GM23248 (cell line): ENCODE results near the gene MAGEB17.

Experiments used
- EZH2 ChIP-seq: fragments of 200-600 bp; sonication (generic); IDR thresholded peaks from 2 replicates; pipeline ENCODE4 v1.6.1; 2018; ENCODE audit warnings: antibody characterized with exemption, mild to moderate bottlenecking; ENCODE audit not compliant: insufficient read depth, poor library complexity, severe bottlenecking
- EZH2phosphoT487 ChIP-seq: fragments of 200-600 bp; sonication (generic); IDR thresholded peaks from 2 replicates; pipeline ENCODE4 v1.6.1; 2018; ENCODE audit warnings: antibody characterized with exemption, moderate library complexity, mild to moderate bottlenecking, low read depth; ENCODE audit not compliant: insufficient read depth

GRCh38 chrX:16160729-16161128 is 6.6 kb upstream of the MAGEB17 start:
- TF ChIP-seq EZH2, result no peak
- no peak for TF ChIP-seq EZH2phosphoT487
